GM23338 (cell line): ENCODE measurements around the gene ADGRD1. TPM values are rescaled to one million over a fixed set of nuclear protein-coding genes. Genes with fewer than 3 reads are reported as not detected.

Experiments
- ATAC-seq: fragments of 200-7000 bp; cut with Tn5 transposase; 3 replicates; pipeline ENCODE4 v1.9.1; 2020
- DNase-seq: peaks from one replicate; pipeline ENCODE4 v3.0.0-alpha.2; 2015; ENCODE audit warnings: low spot score
- H2AFZ ChIP-seq: fragments of 200-600 bp; sonication (generic); 2 replicates; pipeline ENCODE4 v1.8.0; 2016; ENCODE audit warnings: antibody characterized with exemption, mild to moderate bottlenecking, moderate library complexity
- H3F3A ChIP-seq: fragments of 200-600 bp; sonication (generic); replicated peaks from 2 replicates; pipeline ENCODE4 v1.8.0; 2017; ENCODE audit warnings: antibody characterized with exemption, mixed run types, low read depth
- H3K27ac ChIP-seq: fragments of 200-600 bp; sonication (generic); 2 replicates; pipeline ENCODE4 v1.6.1; 2016; ENCODE audit warnings: low read depth
- H3K27me3 ChIP-seq: fragments of 200-600 bp; sonication (generic); 2 replicates; pipeline ENCODE4 v1.8.0; 2016; ENCODE audit warnings: mild to moderate bottlenecking, mixed run types, moderate library complexity; ENCODE audit not compliant: insufficient read depth
- H3K36me3 ChIP-seq: fragments of 200-600 bp; sonication (generic); 2 replicates; pipeline ENCODE4 v1.8.0; 2016; ENCODE audit warnings: mild to moderate bottlenecking; ENCODE audit not compliant: insufficient read depth
- H3K4me1 ChIP-seq: fragments of 200-600 bp; sonication (generic); 2 replicates; pipeline ENCODE4 v1.8.0; 2016; ENCODE audit warnings: mild to moderate bottlenecking, moderate library complexity; ENCODE audit not compliant: insufficient read depth
- H3K4me2 ChIP-seq: fragments of 200-600 bp; sonication (generic); 2 replicates; pipeline ENCODE4 v1.7.1; 2017; ENCODE audit warnings: mixed run types
- H3K4me3 ChIP-seq: fragments of 200-600 bp; sonication (generic); 2 replicates; pipeline ENCODE4 v1.6.1; 2016; ENCODE audit warnings: mixed run types
- H3K79me2 ChIP-seq: fragments of 200-600 bp; sonication (generic); replicated peaks from 2 replicates; pipeline ENCODE4 v1.8.0; 2017; ENCODE audit warnings: mild to moderate bottlenecking; ENCODE audit not compliant: insufficient read depth
- H3K9me2 ChIP-seq: fragments of 200-600 bp; sonication (generic); 2 replicates; pipeline ENCODE4 v1.8.0; 2017; ENCODE audit not compliant: insufficient read depth
- H4K20me1 ChIP-seq: fragments of 200-600 bp; sonication (generic); replicated peaks from 2 replicates; pipeline ENCODE4 v1.8.0; 2017; ENCODE audit warnings: mild to moderate bottlenecking; ENCODE audit not compliant: insufficient read depth
- H3K27ac Mint-ChIP-seq: 2 replicates; pipeline ENCODE4 v1.8.0; 2020; ENCODE audit warnings: inconsistent platforms, mild to moderate bottlenecking, moderate library complexity, mixed read lengths
- H3K27me3 Mint-ChIP-seq: 3 replicates; pipeline ENCODE4 v1.8.0; 2022; ENCODE audit warnings: low read depth, mild to moderate bottlenecking, moderate library complexity, mixed read lengths, inconsistent platforms; ENCODE audit not compliant: insufficient read depth, poor library complexity
- H3K36me3 Mint-ChIP-seq: 3 replicates; pipeline ENCODE4 v1.8.0; 2021; ENCODE audit warnings: low read depth, mild to moderate bottlenecking, inconsistent platforms, moderate library complexity, mixed read lengths
- H3K4me1 Mint-ChIP-seq: 3 replicates; pipeline ENCODE4 v1.8.0; 2020; ENCODE audit warnings: mild to moderate bottlenecking, inconsistent platforms, mixed read lengths
- H3K4me3 Mint-ChIP-seq: 3 replicates; pipeline ENCODE4 v1.8.0; 2021; ENCODE audit warnings: moderate library complexity, mild to moderate bottlenecking, inconsistent platforms, mixed read lengths
- H3K9me3 Mint-ChIP-seq: 3 replicates; pipeline ENCODE4 v1.8.0; 2020; ENCODE audit warnings: moderate library complexity, mild to moderate bottlenecking, inconsistent platforms, mixed read lengths
- CREB1 ChIP-seq: fragments of 250-450 bp; sonication (Bioruptor Pico); IDR thresholded peaks from 2 replicates; pipeline ENCODE4 v1.5.0; 2020; ENCODE audit warnings: low read depth, mild to moderate bottlenecking, moderate library complexity
- EZH2 ChIP-seq: fragments of 200-600 bp; sonication (generic); IDR thresholded peaks from one replicate; pipeline ENCODE4 v1.8.0; 2017; ENCODE audit warnings: antibody characterized with exemption, mild to moderate bottlenecking, low read depth; ENCODE audit not compliant: unreplicated experiment
- EZH2phosphoT487 ChIP-seq: fragments of 200-600 bp; sonication (generic); IDR thresholded peaks from one replicate; pipeline ENCODE4 v1.8.1; 2018; ENCODE audit warnings: antibody characterized with exemption; ENCODE audit not compliant: unreplicated experiment
- JUNB ChIP-seq: IDR thresholded peaks from one replicate; pipeline ENCODE4 v1.6.1; 2016; ENCODE audit warnings: antibody characterized with exemption; ENCODE audit not compliant: unreplicated experiment
- ZNF331 ChIP-seq: fragments of 250-450 bp; sonication (Bioruptor Pico); IDR thresholded peaks from 2 replicates; pipeline ENCODE4 v1.5.0; 2020; ENCODE audit warnings: low read depth, mild to moderate bottlenecking, moderate library complexity
- polyA plus RNA-seq: library from polyadenylated mRNA; unstranded; fragments of >200 nt; fragmentation: Nextera tagmentation; extraction: Ambion mirVana; gene quantifications from 2 replicates; pipeline ENCODE4 v1.2.1, GENCODE V29; 2016
- total RNA-seq: library from RNA; depleted of rRNA; stranded (reverse); fragments of >200 nt; shearing (Covaris generic); gene quantifications from 2 replicates; pipeline ENCODE4 v1.2.3, GENCODE V29; 2014
- TF ChIP-seq, protein P1 (sequence below): IDR thresholded peaks from one replicate; pipeline ENCODE4 v1.6.1; 2018; ENCODE audit warnings: antibody characterized with exemption; ENCODE audit not compliant: unreplicated experiment
- TF ChIP-seq, protein P2 (sequence below): IDR thresholded peaks from 2 replicates; pipeline ENCODE4 v1.6.1; 2016; ENCODE audit warnings: antibody characterized with exemption
- TF ChIP-seq, protein P3 (sequence below): fragments of 250-450 bp; sonication (Bioruptor Pico); IDR thresholded peaks from 2 replicates; pipeline ENCODE4 v1.5.0; 2020; ENCODE audit warnings: mild to moderate bottlenecking, moderate library complexity

ADGRD1 gene
- total and polyA plus RNA-seq, 2 experiments from 2014 or later = 1.4 TPM; not detected in 1

DNA sequence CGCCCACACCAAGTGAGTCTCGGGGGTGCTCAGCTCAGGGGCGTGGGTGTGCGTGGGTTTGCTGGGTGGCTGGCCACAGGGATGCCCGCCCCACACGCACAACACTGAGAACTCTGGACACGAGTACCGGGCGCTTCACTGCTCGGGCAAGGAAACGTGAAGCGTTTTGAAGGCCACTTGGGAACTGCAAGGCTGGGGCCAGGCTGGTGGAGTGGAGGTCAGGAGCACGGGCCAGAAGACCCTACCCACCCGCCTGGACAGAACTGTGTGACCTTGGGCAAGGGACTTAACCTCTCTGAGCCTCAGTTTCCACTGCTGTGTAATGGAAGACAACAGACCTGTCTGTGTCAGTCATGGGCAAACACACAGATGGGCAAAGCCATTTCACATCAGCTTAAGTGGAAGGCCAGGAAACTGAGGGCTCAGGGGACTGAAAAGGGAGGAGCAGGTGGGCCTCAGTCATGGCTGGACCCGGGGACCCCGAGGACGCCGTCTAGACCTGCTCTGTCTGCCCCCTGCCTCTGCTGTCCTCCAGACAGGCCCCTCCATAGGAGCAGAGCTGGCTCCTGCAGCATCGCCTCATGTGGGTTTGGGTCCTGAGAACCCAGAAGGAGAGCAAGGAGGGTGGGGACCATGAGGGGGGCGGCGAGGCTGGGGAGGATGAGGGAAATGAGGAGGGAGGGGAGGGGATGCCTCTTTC, 52.5 kb downstream of the ADGRD1 start (continued):
- no peak for TF ChIP-seq EZH2
- TF ChIP-seq EZH2phosphoT487 = no peak
- TF ChIP-seq, protein P1, sequence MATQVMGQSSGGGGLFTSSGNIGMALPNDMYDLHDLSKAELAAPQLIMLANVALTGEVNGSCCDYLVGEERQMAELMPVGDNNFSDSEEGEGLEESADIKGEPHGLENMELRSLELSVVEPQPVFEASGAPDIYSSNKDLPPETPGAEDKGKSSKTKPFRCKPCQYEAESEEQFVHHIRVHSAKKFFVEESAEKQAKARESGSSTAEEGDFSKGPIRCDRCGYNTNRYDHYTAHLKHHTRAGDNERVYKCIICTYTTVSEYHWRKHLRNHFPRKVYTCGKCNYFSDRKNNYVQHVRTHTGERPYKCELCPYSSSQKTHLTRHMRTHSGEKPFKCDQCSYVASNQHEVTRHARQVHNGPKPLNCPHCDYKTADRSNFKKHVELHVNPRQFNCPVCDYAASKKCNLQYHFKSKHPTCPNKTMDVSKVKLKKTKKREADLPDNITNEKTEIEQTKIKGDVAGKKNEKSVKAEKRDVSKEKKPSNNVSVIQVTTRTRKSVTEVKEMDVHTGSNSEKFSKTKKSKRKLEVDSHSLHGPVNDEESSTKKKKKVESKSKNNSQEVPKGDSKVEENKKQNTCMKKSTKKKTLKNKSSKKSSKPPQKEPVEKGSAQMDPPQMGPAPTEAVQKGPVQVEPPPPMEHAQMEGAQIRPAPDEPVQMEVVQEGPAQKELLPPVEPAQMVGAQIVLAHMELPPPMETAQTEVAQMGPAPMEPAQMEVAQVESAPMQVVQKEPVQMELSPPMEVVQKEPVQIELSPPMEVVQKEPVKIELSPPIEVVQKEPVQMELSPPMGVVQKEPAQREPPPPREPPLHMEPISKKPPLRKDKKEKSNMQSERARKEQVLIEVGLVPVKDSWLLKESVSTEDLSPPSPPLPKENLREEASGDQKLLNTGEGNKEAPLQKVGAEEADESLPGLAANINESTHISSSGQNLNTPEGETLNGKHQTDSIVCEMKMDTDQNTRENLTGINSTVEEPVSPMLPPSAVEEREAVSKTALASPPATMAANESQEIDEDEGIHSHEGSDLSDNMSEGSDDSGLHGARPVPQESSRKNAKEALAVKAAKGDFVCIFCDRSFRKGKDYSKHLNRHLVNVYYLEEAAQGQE = no peak
- TF ChIP-seq, protein P2, sequence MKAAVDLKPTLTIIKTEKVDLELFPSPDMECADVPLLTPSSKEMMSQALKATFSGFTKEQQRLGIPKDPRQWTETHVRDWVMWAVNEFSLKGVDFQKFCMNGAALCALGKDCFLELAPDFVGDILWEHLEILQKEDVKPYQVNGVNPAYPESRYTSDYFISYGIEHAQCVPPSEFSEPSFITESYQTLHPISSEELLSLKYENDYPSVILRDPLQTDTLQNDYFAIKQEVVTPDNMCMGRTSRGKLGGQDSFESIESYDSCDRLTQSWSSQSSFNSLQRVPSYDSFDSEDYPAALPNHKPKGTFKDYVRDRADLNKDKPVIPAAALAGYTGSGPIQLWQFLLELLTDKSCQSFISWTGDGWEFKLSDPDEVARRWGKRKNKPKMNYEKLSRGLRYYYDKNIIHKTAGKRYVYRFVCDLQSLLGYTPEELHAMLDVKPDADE = no peak

DNA sequence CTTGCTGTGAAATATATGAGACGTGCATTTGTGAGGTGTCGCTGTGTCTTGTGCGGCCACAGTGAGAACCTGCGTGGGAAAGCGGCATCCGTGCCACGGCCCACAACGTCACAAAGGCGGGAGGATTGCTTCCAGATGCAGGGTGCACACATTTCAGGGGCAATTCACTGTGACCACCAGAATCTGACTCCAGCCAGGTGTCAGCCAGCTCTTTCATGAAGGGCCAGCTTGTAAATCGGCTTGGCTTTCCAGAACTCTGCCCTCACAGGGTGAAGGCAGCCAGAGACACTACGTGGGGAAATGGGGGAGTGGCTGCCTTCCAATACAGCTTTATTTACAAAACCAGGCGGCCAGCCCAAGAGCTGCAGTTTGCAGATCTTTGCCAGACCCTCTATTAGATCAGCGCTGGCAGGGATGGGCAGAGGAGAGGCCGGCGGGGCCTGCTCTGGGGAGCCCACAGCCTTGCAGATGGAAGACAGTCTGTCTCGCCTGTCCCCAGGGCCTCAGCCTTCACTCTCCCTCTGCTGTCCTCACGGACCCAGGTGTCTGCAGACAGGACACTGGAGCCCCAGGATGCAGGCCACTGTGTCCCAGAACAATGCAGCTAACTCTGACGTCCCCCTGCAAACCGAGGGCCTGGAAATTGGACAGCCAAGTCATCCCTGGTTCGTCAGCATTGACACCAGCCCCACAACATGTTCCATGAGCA, 53.5 kb downstream of the ADGRD1 start:
- Mint-ChIP-seq H3K27ac (peak overlapping the region; percentile 53; the same call in 1 of the 2 replicates), H3K9me3 (no peaks in the 10 kb centered on the region), H3K36me3 (no peaks in the 10 kb centered on the region), H3K4me1 (no peaks in the 10 kb centered on the region), H3K4me3 (no peak overlapping the region), H3K27me3 (peaks cover 10% of the 10 kb centered on the region)
- H3K9me2 ChIP-seq = no peaks in the 10 kb centered on the region
- H3K4me2 ChIP-seq = no peak overlapping the region
- H3F3A ChIP-seq = no peaks in the 10 kb centered on the region
- TF ChIP-seq EZH2 = no peak
- H3K27ac ChIP-seq = no peak overlapping the region
- no peaks in the 10 kb centered on the region for H3K4me1 ChIP-seq
- H2AFZ ChIP-seq = no peak overlapping the region; the same call in 1 of the 2 replicates
- ATAC-seq = no peak
- H3K36me3 ChIP-seq = no peaks in the 10 kb centered on the region
- H4K20me1 ChIP-seq = no peaks in the 10 kb centered on the region
- no peaks in the 10 kb centered on the region for H3K27me3 ChIP-seq
- DNase-seq = no peak
- H3K4me3 ChIP-seq = no peak overlapping the region
- H3K79me2 ChIP-seq = no peaks in the 10 kb centered on the region

DNA sequence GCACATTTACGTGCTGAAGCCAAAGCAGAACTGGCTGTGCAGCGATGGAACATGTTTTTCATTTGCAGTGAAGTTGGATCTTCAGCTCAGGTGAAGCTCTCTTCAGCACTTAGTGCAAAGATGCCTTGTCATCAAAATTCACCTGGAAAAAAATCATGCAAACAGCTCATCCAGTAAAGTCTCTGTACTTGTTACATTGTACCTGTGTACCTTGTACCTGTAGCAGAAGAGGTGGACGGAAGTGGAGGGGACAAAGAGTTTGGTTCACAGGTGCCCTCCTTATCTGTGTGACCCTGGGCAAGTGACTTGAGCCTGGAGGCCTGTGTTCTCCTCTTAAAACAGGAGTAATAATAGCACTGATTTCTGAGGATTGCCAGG, 54.0 kb downstream of the ADGRD1 start:
- no peak overlapping the region for H3K27ac ChIP-seq
- H3F3A ChIP-seq = no peaks in the 10 kb centered on the region
- no peak overlapping the region for H3K4me3 Mint-ChIP-seq
- no peaks in the 10 kb centered on the region for H3K4me1 ChIP-seq
- H3K27ac Mint-ChIP-seq = no peak overlapping the region
- peaks cover 12% of the 10 kb centered on the region for H3K27me3 Mint-ChIP-seq
- H3K27me3 ChIP-seq = no peaks in the 10 kb centered on the region
- H3K4me3 ChIP-seq = no peak overlapping the region
- no peak overlapping the region for H2AFZ ChIP-seq
- DNase-seq = no peak
- no peaks in the 10 kb centered on the region for H3K4me1 Mint-ChIP-seq
- no peaks in the 10 kb centered on the region for H3K9me3 Mint-ChIP-seq
- no peaks in the 10 kb centered on the region for H3K36me3 ChIP-seq
- H3K79me2 ChIP-seq = no peaks in the 10 kb centered on the region
- H3K9me2 ChIP-seq = no peaks in the 10 kb centered on the region
- H4K20me1 ChIP-seq = no peaks in the 10 kb centered on the region
- H3K4me2 ChIP-seq = no peak overlapping the region
- ATAC-seq = no peak
- H3K36me3 Mint-ChIP-seq = no peaks in the 10 kb centered on the region
- TF ChIP-seq CREB1 (CRISPR knock-in tag) = no peak
- TF ChIP-seq, protein P3, sequence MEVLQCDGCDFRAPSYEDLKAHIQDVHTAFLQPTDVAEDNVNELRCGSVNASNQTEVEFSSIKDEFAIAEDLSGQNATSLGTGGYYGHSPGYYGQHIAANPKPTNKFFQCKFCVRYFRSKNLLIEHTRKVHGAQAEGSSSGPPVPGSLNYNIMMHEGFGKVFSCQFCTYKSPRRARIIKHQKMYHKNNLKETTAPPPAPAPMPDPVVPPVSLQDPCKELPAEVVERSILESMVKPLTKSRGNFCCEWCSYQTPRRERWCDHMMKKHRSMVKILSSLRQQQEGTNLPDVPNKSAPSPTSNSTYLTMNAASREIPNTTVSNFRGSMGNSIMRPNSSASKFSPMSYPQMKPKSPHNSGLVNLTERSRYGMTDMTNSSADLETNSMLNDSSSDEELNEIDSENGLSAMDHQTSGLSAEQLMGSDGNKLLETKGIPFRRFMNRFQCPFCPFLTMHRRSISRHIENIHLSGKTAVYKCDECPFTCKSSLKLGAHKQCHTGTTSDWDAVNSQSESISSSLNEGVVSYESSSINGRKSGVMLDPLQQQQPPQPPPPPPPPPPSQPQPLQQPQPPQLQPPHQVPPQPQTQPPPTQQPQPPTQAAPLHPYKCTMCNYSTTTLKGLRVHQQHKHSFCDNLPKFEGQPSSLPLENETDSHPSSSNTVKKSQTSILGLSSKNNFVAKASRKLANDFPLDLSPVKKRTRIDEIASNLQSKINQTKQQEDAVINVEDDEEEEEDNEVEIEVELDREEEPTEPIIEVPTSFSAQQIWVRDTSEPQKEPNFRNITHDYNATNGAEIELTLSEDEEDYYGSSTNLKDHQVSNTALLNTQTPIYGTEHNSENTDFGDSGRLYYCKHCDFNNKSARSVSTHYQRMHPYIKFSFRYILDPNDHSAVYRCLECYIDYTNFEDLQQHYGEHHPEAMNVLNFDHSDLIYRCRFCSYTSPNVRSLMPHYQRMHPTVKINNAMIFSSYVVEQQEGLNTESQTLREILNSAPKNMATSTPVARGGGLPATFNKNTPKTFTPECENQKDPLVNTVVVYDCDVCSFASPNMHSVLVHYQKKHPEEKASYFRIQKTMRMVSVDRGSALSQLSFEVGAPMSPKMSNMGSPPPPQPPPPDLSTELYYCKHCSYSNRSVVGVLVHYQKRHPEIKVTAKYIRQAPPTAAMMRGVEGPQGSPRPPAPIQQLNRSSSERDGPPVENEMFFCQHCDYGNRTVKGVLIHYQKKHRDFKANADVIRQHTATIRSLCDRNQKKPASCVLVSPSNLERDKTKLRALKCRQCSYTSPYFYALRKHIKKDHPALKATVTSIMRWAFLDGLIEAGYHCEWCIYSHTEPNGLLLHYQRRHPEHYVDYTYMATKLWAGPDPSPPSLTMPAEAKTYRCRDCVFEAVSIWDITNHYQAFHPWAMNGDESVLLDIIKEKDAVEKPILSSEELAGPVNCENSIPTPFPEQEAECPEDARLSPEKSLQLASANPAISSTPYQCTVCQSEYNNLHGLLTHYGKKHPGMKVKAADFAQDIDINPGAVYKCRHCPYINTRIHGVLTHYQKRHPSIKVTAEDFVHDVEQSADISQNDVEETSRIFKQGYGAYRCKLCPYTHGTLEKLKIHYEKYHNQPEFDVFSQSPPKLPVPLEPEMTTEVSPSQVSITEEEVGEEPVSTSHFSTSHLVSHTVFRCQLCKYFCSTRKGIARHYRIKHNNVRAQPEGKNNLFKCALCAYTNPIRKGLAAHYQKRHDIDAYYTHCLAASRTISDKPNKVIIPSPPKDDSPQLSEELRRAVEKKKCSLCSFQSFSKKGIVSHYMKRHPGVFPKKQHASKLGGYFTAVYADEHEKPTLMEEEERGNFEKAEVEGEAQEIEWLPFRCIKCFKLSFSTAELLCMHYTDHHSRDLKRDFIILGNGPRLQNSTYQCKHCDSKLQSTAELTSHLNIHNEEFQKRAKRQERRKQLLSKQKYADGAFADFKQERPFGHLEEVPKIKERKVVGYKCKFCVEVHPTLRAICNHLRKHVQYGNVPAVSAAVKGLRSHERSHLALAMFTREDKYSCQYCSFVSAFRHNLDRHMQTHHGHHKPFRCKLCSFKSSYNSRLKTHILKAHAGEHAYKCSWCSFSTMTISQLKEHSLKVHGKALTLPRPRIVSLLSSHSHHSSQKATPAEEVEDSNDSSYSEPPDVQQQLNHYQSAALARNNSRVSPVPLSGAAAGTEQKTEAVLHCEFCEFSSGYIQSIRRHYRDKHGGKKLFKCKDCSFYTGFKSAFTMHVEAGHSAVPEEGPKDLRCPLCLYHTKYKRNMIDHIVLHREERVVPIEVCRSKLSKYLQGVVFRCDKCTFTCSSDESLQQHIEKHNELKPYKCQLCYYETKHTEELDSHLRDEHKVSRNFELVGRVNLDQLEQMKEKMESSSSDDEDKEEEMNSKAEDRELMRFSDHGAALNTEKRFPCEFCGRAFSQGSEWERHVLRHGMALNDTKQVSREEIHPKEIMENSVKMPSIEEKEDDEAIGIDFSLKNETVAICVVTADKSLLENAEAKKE (CRISPR knock-in tag) = no peak
- TF ChIP-seq JUNB = no peak
- TF ChIP-seq EZH2phosphoT487 = no peak
- TF ChIP-seq ZNF331 (CRISPR knock-in tag) = no peak
